NCI-H2196 treated with DMSO at 0.1 percent for 48 hours (cell line): Measurements from ENCODE around the gene ITGA11.

Experiments
- DNase-seq: peaks from one replicate; lab custom pipeline; 2025; ENCODE audit not compliant: unreplicated experiment; lab: John Stamatoyannopoulos, UW

Gene ITGA11

GRCh38 chr15:68300115-68300940 is 131.6 kb downstream of the ITGA11 start:
- DNase-seq, result no peak

DNA sequence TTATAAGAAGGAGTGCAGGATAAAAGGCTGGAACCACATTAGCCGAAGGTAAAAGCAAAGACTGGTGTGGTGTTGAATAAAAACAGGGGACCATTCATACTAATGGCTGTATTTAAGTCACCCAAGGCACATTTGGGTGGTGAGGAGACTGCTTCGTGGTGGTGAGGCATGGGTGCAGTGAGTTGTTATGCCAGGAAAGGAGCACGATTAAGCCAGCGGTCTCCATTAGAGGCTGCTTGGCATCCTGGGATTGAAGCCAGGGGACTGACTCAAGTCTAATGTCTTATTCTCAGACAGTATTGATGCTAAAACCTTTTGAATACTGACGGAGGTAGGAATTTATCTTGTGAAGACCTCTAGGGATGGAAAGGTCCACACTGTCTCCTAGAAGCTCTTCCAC is 132.5 kb downstream of the ITGA11 start:
- DNase-seq, result no peak

DNA sequence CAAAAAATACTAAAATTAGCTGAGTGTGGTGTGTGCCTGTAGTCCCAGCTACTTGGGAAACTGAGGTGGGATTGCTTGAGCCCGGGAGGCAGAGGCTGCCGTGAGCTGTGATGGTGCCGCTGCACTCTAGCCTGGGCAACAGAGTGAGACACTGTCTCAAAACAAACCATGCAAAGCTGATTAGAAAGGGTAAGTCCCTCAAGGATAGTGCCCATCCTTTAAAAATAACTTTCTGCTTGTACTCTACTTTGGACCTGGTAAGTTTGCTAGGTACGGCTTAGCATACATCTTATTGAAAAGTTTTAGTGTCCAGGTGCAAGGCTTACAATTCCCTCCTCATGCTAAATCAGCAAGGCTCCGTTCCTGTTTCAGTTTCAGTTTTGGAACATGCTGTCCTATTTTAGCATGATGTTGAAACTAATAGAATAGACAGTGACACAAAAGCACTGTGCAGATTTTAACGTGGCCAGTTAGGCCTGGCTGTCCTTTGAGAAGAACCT is 133.0 kb downstream of the ITGA11 start:
- no peak for DNase-seq

- DNase-seq, result no peak
Measured at GRCh38 chr15:68298336-68298735, 133.6 kb downstream of the ITGA11 start.

DNA sequence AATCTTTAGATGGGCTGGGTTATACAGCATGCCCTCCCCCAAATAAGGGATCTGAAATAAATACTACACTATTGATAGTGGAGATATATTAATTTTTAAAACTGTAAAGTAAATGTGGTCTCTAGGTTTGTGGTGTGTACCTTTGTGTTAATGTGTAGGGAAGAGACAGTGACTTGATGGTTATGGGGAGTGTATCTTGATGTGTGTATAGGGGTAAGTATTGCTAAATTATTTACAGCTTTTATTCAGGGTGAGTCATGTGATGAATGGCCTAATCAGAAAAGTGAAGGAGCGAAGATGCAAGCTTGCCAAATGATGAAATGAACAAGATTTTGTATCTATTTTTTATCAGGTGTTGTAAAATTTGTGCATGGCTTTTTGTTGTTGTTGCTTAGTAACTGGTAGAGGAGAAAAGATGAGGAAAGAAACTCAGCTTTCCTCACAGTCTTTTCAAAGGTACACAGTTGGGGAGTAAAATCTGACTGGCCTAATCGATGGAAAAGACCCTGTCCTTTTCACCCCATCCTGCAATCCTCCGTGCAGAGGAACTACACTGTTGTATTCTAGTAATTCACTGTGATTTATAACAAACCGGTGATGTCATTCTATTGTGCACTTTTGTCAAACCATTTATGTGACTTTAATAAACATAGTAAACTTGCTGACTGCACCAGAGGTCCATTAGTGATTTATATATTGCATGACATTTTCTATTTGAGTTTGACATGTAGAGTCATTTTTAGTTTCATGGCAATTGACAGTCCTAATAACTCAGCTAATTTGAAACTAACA is 136.8 kb downstream of the ITGA11 start:
- no peak for DNase-seq

- DNase-seq, result no peak
Measured at GRCh38 chr15:68292967-68293366, 139.0 kb downstream of the ITGA11 start.

DNA sequence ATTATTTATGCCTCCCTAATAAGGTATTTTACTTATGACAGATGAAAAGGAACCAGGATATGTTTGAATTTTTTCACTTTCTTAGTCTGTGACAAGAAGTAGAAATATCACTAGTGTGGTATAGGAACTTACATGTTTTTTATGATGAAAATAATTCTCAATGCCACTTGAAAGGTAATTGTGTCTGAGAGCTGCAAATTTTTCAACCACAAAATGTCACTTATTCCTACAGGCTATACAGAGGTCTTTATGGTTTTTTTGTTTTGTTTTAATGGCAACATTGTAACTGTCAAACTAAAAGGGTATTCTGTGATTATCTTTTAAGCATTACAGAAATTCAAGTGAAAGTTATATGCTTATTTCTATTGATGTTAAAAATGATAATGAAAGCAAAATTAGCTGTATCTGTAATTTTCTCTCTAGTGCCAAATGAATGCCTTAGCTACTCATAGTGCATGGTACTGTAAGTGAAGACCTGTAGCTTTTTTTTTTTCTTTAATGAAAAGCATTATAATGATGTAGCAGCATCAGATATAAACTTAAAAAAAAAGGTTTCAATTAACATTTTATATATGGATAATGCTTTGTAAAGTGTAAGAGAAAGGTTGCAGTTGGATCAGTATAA is 139.7 kb downstream of the ITGA11 start:
- DNase-seq, result no peak

DNA sequence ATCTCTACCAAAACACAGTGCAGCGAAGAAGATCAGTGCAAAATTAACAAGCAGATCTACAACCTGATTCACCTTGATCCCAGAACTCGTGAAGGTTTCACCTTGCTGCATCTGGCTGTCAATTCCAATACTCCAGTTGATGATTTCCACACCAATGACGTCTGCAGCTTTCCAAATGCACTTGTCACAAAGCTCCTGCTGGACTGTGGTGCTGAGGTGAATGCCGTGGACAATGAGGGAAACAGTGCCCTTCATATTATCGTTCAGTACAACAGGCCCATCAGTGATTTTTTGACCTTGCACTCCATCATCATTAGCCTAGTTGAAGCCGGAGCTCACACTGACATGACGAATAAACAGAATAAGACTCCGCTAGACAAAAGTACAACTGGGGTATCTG is 141.2 kb downstream of the ITGA11 start:
- no peak for DNase-seq

- no peak for DNase-seq
Measured at GRCh38 chr15:68289621-68290352, 142.2 kb downstream of the ITGA11 start.

- DNase-seq, result no peak
Measured at GRCh38 chr15:68289057-68289456, 142.9 kb downstream of the ITGA11 start.

DNA sequence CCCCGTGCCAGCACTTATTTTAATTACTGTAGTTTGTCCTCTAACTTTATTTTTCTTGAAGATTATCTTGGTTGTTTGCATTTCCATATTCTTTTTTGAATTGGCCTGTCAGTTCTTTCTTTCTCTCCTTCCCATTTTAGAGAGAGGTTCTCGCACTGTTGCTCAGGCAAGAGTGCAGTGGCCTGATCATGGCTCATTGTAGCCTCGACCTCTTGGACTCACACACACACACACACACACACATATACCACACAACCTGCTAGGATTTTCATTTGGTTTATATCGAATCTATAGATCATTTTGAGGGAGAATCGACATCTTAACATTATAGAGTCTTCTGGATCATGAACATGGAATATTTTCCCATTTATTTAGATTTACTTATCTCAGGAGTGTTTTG is 145.7 kb downstream of the ITGA11 start:
- DNase-seq, result no peak

DNA sequence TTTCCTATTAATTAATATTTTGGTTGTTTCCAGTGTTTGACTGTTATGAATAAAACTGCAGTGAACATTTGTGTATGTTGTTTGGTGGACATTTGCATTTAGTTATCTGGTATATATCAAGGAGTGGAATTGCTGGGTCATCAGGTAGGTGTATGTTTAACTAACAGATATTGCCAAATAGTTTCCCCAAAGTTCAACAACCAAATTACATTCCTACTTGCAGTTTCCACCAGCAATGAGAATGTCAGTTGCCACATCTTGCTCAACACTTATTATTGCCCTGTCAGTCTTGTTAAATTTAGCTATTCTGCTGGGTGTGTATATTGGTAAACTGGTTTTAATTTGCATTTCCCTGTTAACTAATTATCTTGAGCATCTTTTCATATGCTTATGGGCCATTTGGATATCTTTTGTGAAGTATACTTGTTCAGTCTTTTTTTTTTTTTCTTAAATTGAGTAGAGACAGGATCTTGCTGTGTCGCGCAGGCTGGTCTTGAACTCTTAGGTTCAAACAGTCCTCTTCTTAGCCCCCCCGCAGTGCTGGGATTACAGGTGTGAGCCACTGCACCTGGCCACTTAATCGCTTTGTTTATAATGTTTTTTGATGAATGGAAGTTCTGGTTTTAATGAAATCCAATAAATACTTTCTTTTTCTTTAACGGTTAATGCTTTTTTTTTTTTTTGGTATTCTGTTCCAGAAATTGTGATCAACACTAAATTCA is 146.5 kb downstream of the ITGA11 start:
- no peak for DNase-seq

DNA sequence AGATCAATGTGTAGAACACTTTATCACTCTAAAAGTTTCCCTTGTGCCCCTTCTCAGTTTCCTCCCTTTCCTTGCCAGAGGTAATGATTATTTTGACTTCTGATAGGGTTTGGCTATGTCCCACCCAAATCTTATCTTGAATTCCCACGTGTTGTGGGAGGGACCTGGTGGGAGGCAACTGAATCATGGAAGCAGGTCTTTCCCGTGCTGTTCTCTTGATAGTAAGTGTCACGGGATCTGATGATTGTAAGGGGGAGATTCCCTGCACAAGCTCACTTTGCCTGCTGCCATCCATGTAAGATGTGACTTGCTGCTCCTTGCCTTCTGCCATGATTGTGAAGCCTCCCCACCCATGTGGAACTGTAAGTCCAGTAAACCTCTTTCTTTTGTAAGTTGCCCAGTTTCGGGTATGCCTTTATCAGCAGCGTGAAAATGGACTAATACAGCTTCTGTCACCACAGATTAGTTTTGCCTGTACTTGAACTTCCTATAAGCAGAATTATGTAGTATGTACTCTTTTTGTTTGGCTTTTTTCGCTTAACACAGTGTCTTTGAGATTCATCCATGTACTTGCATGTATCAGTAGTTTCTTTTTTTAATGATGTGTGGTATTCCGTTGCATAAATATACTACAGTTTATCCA is 147.2 kb downstream of the ITGA11 start:
- no peak for DNase-seq

DNA sequence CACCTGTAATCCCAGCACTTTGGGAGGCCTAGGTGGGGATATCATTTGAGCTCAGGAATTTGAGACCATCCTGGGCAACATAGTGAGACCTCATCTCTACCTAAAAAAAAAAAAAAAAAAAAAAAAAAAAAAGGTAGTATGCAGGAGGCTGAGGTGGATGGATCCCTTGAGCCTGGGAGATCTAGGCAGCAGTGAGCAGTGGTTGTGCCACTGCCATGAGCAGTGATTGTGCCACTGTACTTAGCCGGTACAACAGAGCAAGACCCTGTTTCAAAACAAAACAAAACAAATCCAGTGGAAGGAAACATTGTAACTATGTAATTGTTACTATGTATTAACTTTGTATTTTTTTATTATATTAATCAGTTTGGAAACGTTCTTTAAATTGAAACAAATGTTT is 148.6 kb downstream of the ITGA11 start:
- no peak for DNase-seq

- DNase-seq, result no peak
Measured at GRCh38 chr15:68281008-68281407, 151.0 kb downstream of the ITGA11 start.

- no peak for DNase-seq
Measured at GRCh38 chr15:68279779-68280753, 151.9 kb downstream of the ITGA11 start.

DNA sequence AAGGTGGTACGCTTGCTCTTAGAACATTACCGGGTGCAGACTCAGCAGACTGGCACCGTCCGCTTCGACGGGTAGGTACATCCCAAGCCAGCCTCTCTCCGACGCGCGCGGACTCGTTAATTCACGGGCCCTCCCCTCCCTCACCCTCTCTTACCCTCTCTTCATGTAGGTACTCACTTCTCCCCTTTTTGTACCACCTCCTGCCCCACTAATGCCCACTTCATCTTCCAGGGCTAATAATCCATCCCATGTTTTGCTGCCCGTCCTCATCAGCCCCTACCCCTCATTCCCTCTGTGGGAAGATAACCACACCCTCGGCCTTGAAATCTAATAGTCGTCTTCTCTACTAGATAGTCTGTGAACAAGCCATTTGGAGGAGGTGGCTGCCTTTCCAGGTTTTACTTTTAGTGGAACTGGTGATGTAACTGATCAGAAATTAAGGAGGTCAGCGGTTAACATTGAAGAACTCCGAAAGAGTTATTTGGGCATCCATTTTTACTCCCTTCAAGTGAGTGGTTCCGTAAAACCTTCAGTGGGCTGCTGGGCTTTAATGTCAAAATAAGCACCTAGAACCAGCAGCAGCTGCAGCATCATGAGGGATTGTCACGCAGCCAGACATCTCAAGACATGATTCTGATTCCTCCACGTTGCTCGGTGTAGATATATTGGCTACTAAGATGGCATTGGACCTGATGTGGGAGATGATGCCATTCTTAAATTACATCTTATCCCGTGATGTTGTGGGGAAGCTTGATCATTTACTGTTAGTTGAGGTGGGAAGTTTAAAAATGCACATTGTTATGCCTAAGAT is 153.2 kb downstream of the ITGA11 start:
- DNase-seq, result no peak

GRCh38 chr15:68278345-68278594 is 153.7 kb downstream of the ITGA11 start:
- no peak for DNase-seq
